H9 (cell line): Measurements from ENCODE around the gene MYL6B. TPM values are rescaled to one million over a fixed set of nuclear protein-coding genes. Genes with fewer than 3 reads are reported as not detected.

Source experiments
- DNase-seq: peaks from one replicate; pipeline ENCODE4 v3.0.0-alpha.2; 2017
- H2AFZ ChIP-seq: one replicate; pipeline ENCODE4 v1.6.1; 2013; ENCODE audit warnings: mild to moderate bottlenecking, low read length, control low read depth, moderate library complexity
- H2AK5ac ChIP-seq: 2 replicates; pipeline ENCODE4 v1.6.1; 2013; ENCODE audit warnings: low read length, control low read depth, mixed read lengths; ENCODE audit not compliant: insufficient read length
- H2BK120ac ChIP-seq: one replicate; pipeline ENCODE4 v1.6.1; 2013; ENCODE audit warnings: low read depth, mild to moderate bottlenecking, low read length, control low read depth, inconsistent platforms; ENCODE audit not compliant: poor library complexity, severe bottlenecking
- H2BK12ac ChIP-seq: 2 replicates; pipeline ENCODE4 v1.6.1; 2013; ENCODE audit warnings: low read length, control low read depth, mixed read lengths, low read depth; ENCODE audit not compliant: insufficient read length
- H2BK15ac ChIP-seq: 2 replicates; pipeline ENCODE4 v1.6.1; 2013; ENCODE audit warnings: low read depth, low read length, control low read depth
- H2BK20ac ChIP-seq: one replicate; pipeline ENCODE4 v1.6.1; 2013; ENCODE audit warnings: low read depth, mild to moderate bottlenecking, low read length, control low read depth, inconsistent platforms; ENCODE audit not compliant: poor library complexity, severe bottlenecking
- H2BK5ac ChIP-seq: 2 replicates; pipeline ENCODE4 v1.6.1; 2013; ENCODE audit warnings: low read length, control low read depth, mixed read lengths; ENCODE audit not compliant: insufficient read length
- H3K14ac ChIP-seq: 2 replicates; pipeline ENCODE4 v1.6.1; 2013; ENCODE audit warnings: low read length, control low read depth; ENCODE audit not compliant: insufficient read depth
- H3K18ac ChIP-seq: 2 replicates; pipeline ENCODE4 v1.6.1; 2013; ENCODE audit warnings: low read depth, mild to moderate bottlenecking, mixed read lengths, low read length, control low read depth; ENCODE audit not compliant: insufficient read length
- H3K23ac ChIP-seq: 2 replicates; pipeline ENCODE4 v1.6.1; 2013; ENCODE audit warnings: low read length, control low read depth, mixed read lengths, low read depth; ENCODE audit not compliant: insufficient read length
- H3K23me2 ChIP-seq: 2 replicates; pipeline ENCODE4 v1.6.1; 2013; ENCODE audit warnings: low read depth, mild to moderate bottlenecking, mixed read lengths, low read length, control low read depth; ENCODE audit not compliant: insufficient read length, poor library complexity, severe bottlenecking
- H3K27ac ChIP-seq: 2 replicates; pipeline ENCODE4 v1.5.1; 2013; ENCODE audit warnings: low read length, control low read depth, mixed read lengths, low read depth; ENCODE audit not compliant: insufficient read length
- H3K27me3 ChIP-seq: 2 replicates; pipeline ENCODE4 v1.6.1; 2013; ENCODE audit warnings: low read length, control low read depth, inconsistent platforms; ENCODE audit not compliant: insufficient read depth
- H3K4ac ChIP-seq: 2 replicates; pipeline ENCODE4 v1.6.1; 2013; ENCODE audit warnings: low read depth, mild to moderate bottlenecking, control low read depth, inconsistent platforms, low read length, moderate library complexity
- H3K4me1 ChIP-seq: 2 replicates; pipeline ENCODE4 v1.6.1; 2013; ENCODE audit warnings: low read length, control low read depth, inconsistent platforms; ENCODE audit not compliant: insufficient read depth
- H3K4me2 ChIP-seq: 2 replicates; pipeline ENCODE4 v1.6.1; 2013; ENCODE audit warnings: low read length, control low read depth, mixed read lengths; ENCODE audit not compliant: insufficient read length, insufficient read depth
- H3K56ac ChIP-seq: 2 replicates; pipeline ENCODE4 v1.6.1; 2013; ENCODE audit warnings: low read depth, mild to moderate bottlenecking, mixed read lengths, low read length, control low read depth; ENCODE audit not compliant: insufficient read length
- H3K79me1 ChIP-seq: 2 replicates; pipeline ENCODE4 v1.6.1; 2013; ENCODE audit warnings: low read depth, mild to moderate bottlenecking, moderate library complexity, low read length, control low read depth, inconsistent platforms; ENCODE audit not compliant: insufficient read depth, poor library complexity, severe bottlenecking
- H3K79me2 ChIP-seq: 2 replicates; pipeline ENCODE4 v1.6.1; 2013; ENCODE audit warnings: low read length, control low read depth, inconsistent platforms; ENCODE audit not compliant: insufficient read depth
- H3K9ac ChIP-seq: 2 replicates; pipeline ENCODE4 v1.6.1; 2013; ENCODE audit warnings: low read length, control low read depth, mixed read lengths; ENCODE audit not compliant: insufficient read length; ENCODE audit errors: extremely low read depth
- H3K9me3 ChIP-seq: one replicate; pipeline ENCODE4 v1.6.1; 2013; ENCODE audit warnings: low read depth, low read length, inconsistent platforms; ENCODE audit not compliant: control insufficient read depth
- H3T11ph ChIP-seq: one replicate; pipeline ENCODE4 v1.6.1; 2013; ENCODE audit warnings: mild to moderate bottlenecking, low read length, control low read depth, inconsistent platforms
- H4K20me1 ChIP-seq: one replicate; pipeline ENCODE4 v1.6.1; 2013; ENCODE audit not compliant: control insufficient read depth, insufficient read length, insufficient read depth
- H4K5ac ChIP-seq: 2 replicates; pipeline ENCODE4 v1.6.1; 2013; ENCODE audit warnings: low read depth, mild to moderate bottlenecking, mixed read lengths, low read length, control low read depth; ENCODE audit not compliant: insufficient read length
- H4K8ac ChIP-seq: replicated peaks from 2 replicates; pipeline ENCODE4 v1.6.1; 2013; ENCODE audit warnings: low read length, control low read depth, mixed read lengths, low read depth; ENCODE audit not compliant: insufficient read length
- H4K91ac ChIP-seq: 2 replicates; pipeline ENCODE4 v1.6.1; 2013; ENCODE audit warnings: low read depth, mild to moderate bottlenecking, moderate library complexity, mixed read lengths, low read length, control low read depth; ENCODE audit not compliant: insufficient read length
- H3K27ac Mint-ChIP-seq, 3 experiments: 2 replicates in 2 of 3; 3 replicates in 1 of 3; pipeline ENCODE4 v1.8.0; 2020 to 2021; ENCODE audit warnings: mixed read lengths in 3 of 3, mild to moderate bottlenecking in 1 of 3, moderate library complexity in 1 of 3
- H3K27me3 Mint-ChIP-seq: 2 replicates; pipeline ENCODE4 v1.8.0; 2021; ENCODE audit warnings: low read depth, mild to moderate bottlenecking, moderate library complexity, mixed read lengths
- H3K36me3 Mint-ChIP-seq, 3 experiments: 2 replicates in 2 of 3; 3 replicates in 1 of 3; pipeline ENCODE4 v1.8.0; 2020 to 2021; ENCODE audit warnings: low read depth in 3 of 3, mixed read lengths in 3 of 3; ENCODE audit not compliant: insufficient read depth in 1 of 3
- H3K4me1 Mint-ChIP-seq, 2 experiments: 2 replicates each; pipeline ENCODE4 v1.8.0; 2020; ENCODE audit warnings: mixed read lengths in 2 of 2
- H3K4me3 Mint-ChIP-seq, 2 experiments: 2 replicates in 1 of 2; 3 replicates in 1 of 2; pipeline ENCODE4 v1.8.0; 2020 to 2021; ENCODE audit warnings: mild to moderate bottlenecking in 2 of 2, mixed read lengths in 2 of 2, moderate library complexity in 1 of 2
- H3K9me3 Mint-ChIP-seq, 2 experiments: 2 replicates in 1 of 2; 3 replicates in 1 of 2; pipeline ENCODE4 v1.8.0; 2020; ENCODE audit warnings: mild to moderate bottlenecking in 2 of 2, mixed read lengths in 2 of 2, moderate library complexity in 1 of 2
- CTCF ChIP-seq: fragments of 200-600 bp; sonication (generic); conservative IDR thresholded peaks from 3 replicates; pipeline ENCODE4 v1.8.0; 2021; ENCODE audit warnings: antibody characterized with exemption, mild to moderate bottlenecking
- WGBS: extraction: QIAGEN DNeasy Blood & Tissue Kit; methylation state at CpG from one replicate; pipeline ENCODE4 v1.1.7; 2013; ENCODE audit warnings: missing lambda C conversion rate, low lambda C conversion rate, mixed read lengths; ENCODE audit not compliant: insufficient read length; ENCODE audit errors: extremely low coverage; 5-methylcytosine and 5-hydroxymethylcytosine counted together
- total RNA-seq: library from RNA; stranded (reverse); gene quantifications from 2 replicates; pipeline ENCODE4 v1.2.1, GENCODE V29; 2021

The MYL6B gene
- total RNA-seq, 1 experiment from 2014 or later: 165 TPM

GRCh38 chr12:56126732-56127239 is 25.6 kb upstream of the MYL6B start:
- H3K23me2 ChIP-seq: peaks cover 17% of the 10 kb centered on the region
- no peak overlapping the region for H4K8ac ChIP-seq
- peak overlapping the region; percentile 65 for H3K4me2 ChIP-seq
- H3K9me3 ChIP-seq: no peaks in the 10 kb centered on the region
- no peak overlapping the region for H4K91ac ChIP-seq
- H3K4me1 Mint-ChIP-seq: peaks cover 26 to 27% of the 10 kb centered on the region in 2 experiments
- no peak overlapping the region for H2BK15ac ChIP-seq
- H3K9me3 Mint-ChIP-seq: no peaks in the 10 kb centered on the region; a peak in 1 of 5 replicates
- H3K4me1 ChIP-seq: no peaks in the 10 kb centered on the region
- H4K20me1 ChIP-seq: no peaks in the 10 kb centered on the region
- WGBS: no CpG with 5 or more reads among the region's 3 CpGs
- H2BK120ac ChIP-seq: no peak overlapping the region
- H3K36me3 Mint-ChIP-seq: peaks cover 17 to 29% (median 21%) of the 10 kb centered on the region in 3 experiments
- H2AFZ ChIP-seq: no peak overlapping the region
- no peak overlapping the region for H2BK12ac ChIP-seq
- no peak overlapping the region for H3K18ac ChIP-seq
- no peak overlapping the region for H3K14ac ChIP-seq
- H3K27me3 ChIP-seq: no peaks in the 10 kb centered on the region
- TF ChIP-seq CTCF: no peak
- H3T11ph ChIP-seq: no peak overlapping the region
- H4K5ac ChIP-seq: no peak overlapping the region
- peak overlapping the region; percentile 31 for H3K9ac ChIP-seq
- no peaks in the 10 kb centered on the region for H3K27me3 Mint-ChIP-seq
- H3K23ac ChIP-seq: no peak overlapping the region
- no peak for DNase-seq
- H3K27ac ChIP-seq: peak overlapping the region; percentile 16
- peak overlapping the region; percentile 88 to 98; a peak in 4 of 5 replicates for H3K4me3 Mint-ChIP-seq
- H3K79me1 ChIP-seq: no peaks in the 10 kb centered on the region
- no peaks in the 10 kb centered on the region for H3K79me2 ChIP-seq
- no peak overlapping the region for H3K4ac ChIP-seq
- peak overlapping the region in 2 of 3 experiments; percentile 96 to 99; a peak in 4 of 7 replicates for H3K27ac Mint-ChIP-seq
- no peak overlapping the region for H2AK5ac ChIP-seq
- no peak overlapping the region for H2BK5ac ChIP-seq
- no peak overlapping the region for H2BK20ac ChIP-seq
- no peak overlapping the region for H3K56ac ChIP-seq
